A172 (cell line): ENCODE results near the gene ZBTB17. TPM values are rescaled to one million over a fixed set of nuclear protein-coding genes. Genes with fewer than 3 reads are reported as not detected.
"Not testable (repeated sequence)": the region's sequence is repeated elsewhere in the genome, so short reads cannot be mapped to it uniquely, and the experiment has no call there.

Source experiments
- DNase-seq: peaks from one replicate; pipeline ENCODE4 v3.0.0-alpha.2; 2015; ENCODE audit warnings: low spot score
- total RNA-seq: library from RNA; depleted of rRNA; stranded (reverse); fragments of >200 nt; shearing (Covaris generic); gene quantifications from 2 replicates; pipeline ENCODE4 v1.2.3, GENCODE V29; 2014

The ZBTB17 gene
- total RNA-seq, 1 experiment from 2014 or later = 25.1 TPM

- no peak for DNase-seq
These were observed 13.2 kb upstream of the ZBTB17 start for GRCh38 chr1:15988856-15989736.

- DNase-seq = peak; percentile 18
These were observed 9.9 kb upstream of the ZBTB17 start for GRCh38 chr1:15985611-15986297.

GRCh38 chr1:15983275-15983674, 7.4 kb upstream of the ZBTB17 start:
- no peak for DNase-seq

- no peak for DNase-seq
These were observed 5.8 kb upstream of the ZBTB17 start for GRCh38 chr1:15981679-15982078.

- DNase-seq = not testable (repeated sequence)
These were observed 2.0 kb upstream of the ZBTB17 start for GRCh38 chr1:15977947-15978346.

GRCh38 chr1:15975358-15975804, 520 bp downstream of the ZBTB17 start:
- no peak for DNase-seq

GRCh38 chr1:15974855-15975254, 1.0 kb downstream of the ZBTB17 start:
- no peak for DNase-seq

GRCh38 chr1:15973772-15974171, 2.1 kb downstream of the ZBTB17 start:
- no peak for DNase-seq

GRCh38 chr1:15972409-15972808, 3.5 kb downstream of the ZBTB17 start:
- DNase-seq = no peak

- DNase-seq = no peak
These were observed 5.0 kb downstream of the ZBTB17 start for GRCh38 chr1:15970911-15971310.

GRCh38 chr1:15969321-15969880, 6.5 kb downstream of the ZBTB17 start:
- DNase-seq = no peak

- no peak for DNase-seq
These were observed 7.7 kb downstream of the ZBTB17 start for GRCh38 chr1:15968172-15968571.

GRCh38 chr1:15966956-15967344, 9.0 kb downstream of the ZBTB17 start:
- no peak for DNase-seq

GRCh38 chr1:15966081-15966955, 9.6 kb downstream of the ZBTB17 start:
- no peak for DNase-seq

- no peak for DNase-seq
These were observed 10.6 kb downstream of the ZBTB17 start for GRCh38 chr1:15965228-15965767.

- DNase-seq = no peak
These were observed 11.8 kb downstream of the ZBTB17 start for GRCh38 chr1:15963968-15964648.

GRCh38 chr1:15963363-15963967, 12.4 kb downstream of the ZBTB17 start:
- no peak for DNase-seq

- no peak for DNase-seq
These were observed 13.1 kb downstream of the ZBTB17 start for GRCh38 chr1:15962671-15963362.

- no peak for DNase-seq
These were observed 13.7 kb downstream of the ZBTB17 start for GRCh38 chr1:15962176-15962575.

- no peak for DNase-seq
These were observed 14.4 kb downstream of the ZBTB17 start for GRCh38 chr1:15961492-15961891.
